IMR-90 (cell line): ENCODE results near the gene STK25. TPM values are rescaled to one million over a fixed set of nuclear protein-coding genes. Genes with fewer than 3 reads are reported as not detected.

Experiments
- ATAC-seq: fragments of 200-7000 bp; cut with Tn5 transposase; 2 replicates; pipeline ENCODE4 v1.9.1; 2020; ENCODE audit warnings: low read depth, mild to moderate bottlenecking, moderate library complexity
- BruUV-seq: library from RNA; stranded (reverse); fragments of 400-500 nt; replicated peaks from 2 replicates; lab custom pipeline; 2021; lab: Mats Ljungman, UMichigan
- CTCF ChIA-PET: fragments of 300-600 bp; formaldehyde crosslinking; extraction: SDS; loops from one replicate; lab custom pipeline; 2021; ENCODE audit warnings: antibody characterized with exemption; lab: Yijun Ruan, JAX
- POLR2A ChIA-PET: fragments of 300-600 bp; sonication (Branson Sonifier 250); formaldehyde crosslinking; loops from one replicate; lab custom pipeline; 2022; ENCODE audit warnings: antibody characterized with exemption; ENCODE audit not compliant: unreplicated experiment; lab: Charles Lee
- DNase-seq: peaks from one replicate; pipeline ENCODE4 v3.0.0; 2013
- H2AFZ ChIP-seq: replicated peaks from 2 replicates; pipeline ENCODE3; 2013; ENCODE audit warnings: low read length, mild to moderate bottlenecking; ENCODE audit not compliant: poor library complexity
- H2AK5ac ChIP-seq: 2 replicates; pipeline ENCODE4 v1.6.1; 2013; ENCODE audit warnings: low read depth, low read length, inconsistent platforms
- H2AK9ac ChIP-seq: replicated peaks from 2 replicates; pipeline ENCODE3; 2013; ENCODE audit warnings: mild to moderate bottlenecking, low read depth, low read length, moderate library complexity; ENCODE audit not compliant: poor library complexity
- H2BK120ac ChIP-seq: 2 replicates; pipeline ENCODE4 v1.6.1; 2013; ENCODE audit warnings: low read depth, low read length, inconsistent platforms
- H2BK15ac ChIP-seq: 3 replicates; pipeline ENCODE4 v1.6.1; 2013; ENCODE audit warnings: low read depth, low read length, inconsistent platforms
- H2BK20ac ChIP-seq: 2 replicates; pipeline ENCODE4 v1.6.1; 2013; ENCODE audit warnings: low read depth, mild to moderate bottlenecking, inconsistent platforms, low read length, moderate library complexity
- H2BK5ac ChIP-seq: 2 replicates; pipeline ENCODE4 v1.6.1; 2013; ENCODE audit warnings: mild to moderate bottlenecking, low read depth, low read length, inconsistent platforms; ENCODE audit not compliant: poor library complexity, severe bottlenecking
- H3K14ac ChIP-seq: replicated peaks from 2 replicates; pipeline ENCODE4 v1.6.1; 2013; ENCODE audit warnings: low read depth, low read length, inconsistent platforms
- H3K18ac ChIP-seq: 2 replicates; pipeline ENCODE4 v1.6.1; 2013; ENCODE audit warnings: low read depth, low read length, control low read depth
- H3K23ac ChIP-seq: 2 replicates; pipeline ENCODE4 v1.6.1; 2013; ENCODE audit warnings: low read depth, low read length, inconsistent platforms
- H3K27ac ChIP-seq: 2 replicates; pipeline ENCODE4 v1.5.1; 2013; ENCODE audit warnings: mild to moderate bottlenecking, control low read depth, low read length; ENCODE audit not compliant: insufficient read depth
- H3K27me3 ChIP-seq: 2 replicates; pipeline ENCODE4 v1.6.1; 2013; ENCODE audit warnings: low read length; ENCODE audit not compliant: control insufficient read depth, insufficient read depth
- H3K36me3 ChIP-seq: 2 replicates; pipeline ENCODE4 v1.6.1; 2013; ENCODE audit warnings: low read length, mixed read lengths; ENCODE audit not compliant: control insufficient read depth, insufficient read depth
- H3K4ac ChIP-seq: 2 replicates; pipeline ENCODE4 v1.6.1; 2013; ENCODE audit warnings: low read depth, low read length, inconsistent platforms
- H3K4me1 ChIP-seq: 2 replicates; pipeline ENCODE4 v1.6.1; 2013; ENCODE audit warnings: low read length, mixed read lengths; ENCODE audit not compliant: control insufficient read depth, insufficient read depth
- H3K4me2 ChIP-seq: 2 replicates; pipeline ENCODE4 v1.6.1; 2013; ENCODE audit warnings: low read depth, mild to moderate bottlenecking, control low read depth, low read length, moderate library complexity
- H3K4me3 ChIP-seq: 2 replicates; pipeline ENCODE4 v1.5.1; 2013; ENCODE audit warnings: low read depth, mild to moderate bottlenecking, control low read depth, low read length, moderate library complexity; ENCODE audit not compliant: insufficient read depth
- H3K56ac ChIP-seq: 2 replicates; pipeline ENCODE4 v1.6.1; 2013; ENCODE audit warnings: low read length, inconsistent platforms; ENCODE audit not compliant: insufficient read depth; ENCODE audit errors: extremely low read depth
- H3K79me1 ChIP-seq, 2 experiments: 2 replicates each; pipeline ENCODE4 v1.6.1; 2013; ENCODE audit warnings: low read length in 2 of 2, inconsistent platforms in 1 of 2, low read depth in 1 of 2
- H3K9ac ChIP-seq: 2 replicates; pipeline ENCODE4 v1.6.1; 2013; ENCODE audit warnings: low read depth, low read length, control low read depth
- H3K9me1 ChIP-seq: 2 replicates; pipeline ENCODE4 v1.6.1; 2013; ENCODE audit warnings: low read length, inconsistent platforms; ENCODE audit not compliant: insufficient read depth
- H3K9me3 ChIP-seq: 2 replicates; pipeline ENCODE4 v1.6.1; 2013; ENCODE audit warnings: low read length; ENCODE audit not compliant: control insufficient read depth, insufficient read depth
- H4K20me1 ChIP-seq: 2 replicates; pipeline ENCODE4 v1.6.1; 2013; ENCODE audit warnings: low read length, inconsistent platforms; ENCODE audit not compliant: insufficient read depth
- H4K5ac ChIP-seq: 2 replicates; pipeline ENCODE4 v1.6.1; 2013; ENCODE audit warnings: mild to moderate bottlenecking, low read depth, low read length, control low read depth
- H4K8ac ChIP-seq, 2 experiments: 2 replicates each; pipeline ENCODE4 v1.6.1; 2013; ENCODE audit warnings: low read depth in 2 of 2, low read length in 2 of 2, control low read depth in 1 of 2, inconsistent platforms in 1 of 2
- H4K91ac ChIP-seq: 2 replicates; pipeline ENCODE4 v1.6.1; 2013; ENCODE audit warnings: low read depth, low read length, inconsistent platforms; ENCODE audit not compliant: insufficient read depth
- BHLHE40 ChIP-seq: fragments of 150-350 bp; IDR thresholded peaks from 2 replicates; pipeline ENCODE4 v1.6.1; 2016; ENCODE audit warnings: mild to moderate bottlenecking, low read depth, low read length
- CEBPB ChIP-seq: IDR thresholded peaks from 2 replicates; pipeline ENCODE4 v1.6.1; 2012; ENCODE audit warnings: low read depth, low read length, improper control_type of control experiment
- MAFK ChIP-seq: IDR thresholded peaks from 2 replicates; pipeline ENCODE4 v1.6.1; 2012; ENCODE audit warnings: low read depth, low read length, improper control_type of control experiment
- MAZ ChIP-seq: IDR thresholded peaks from 2 replicates; pipeline ENCODE4 v1.6.1; 2012; ENCODE audit warnings: low read depth, mild to moderate bottlenecking, low read length, improper control_type of control experiment, moderate library complexity, borderline replicate concordance
- NFE2L2 ChIP-seq: fragments of 150-350 bp; IDR thresholded peaks from 2 replicates; pipeline ENCODE4 v1.6.1; 2016; ENCODE audit warnings: low read depth, mild to moderate bottlenecking, low read length
- POLR2A ChIP-seq: IDR thresholded peaks from 2 replicates; pipeline ENCODE4 v1.6.1; 2012; ENCODE audit warnings: mild to moderate bottlenecking, low read depth, low read length
- RCOR1 ChIP-seq: IDR thresholded peaks from 2 replicates; pipeline ENCODE4 v1.6.1; 2012; ENCODE audit warnings: mild to moderate bottlenecking, low read length, improper control_type of control experiment; ENCODE audit not compliant: insufficient replicate concordance
- RFX5 ChIP-seq: IDR thresholded peaks from 2 replicates; pipeline ENCODE4 v1.8.0; 2012; ENCODE audit warnings: low read depth, mild to moderate bottlenecking, low read length, moderate library complexity
- SMC3 ChIP-seq: fragments of 150-350 bp; IDR thresholded peaks from 2 replicates; pipeline ENCODE4 v1.6.1; 2016; ENCODE audit warnings: low read depth, mild to moderate bottlenecking, antibody characterized with exemption, low read length, moderate library complexity
- WGBS, 2 experiments: methylation state at CpG; one replicate each; pipeline versions ENCODE4 v1.1.5 to v1.1.7; 2013; ENCODE audit warnings: missing lambda C conversion rate in 2 of 2; ENCODE audit not compliant: insufficient read length in 1 of 2; ENCODE audit errors: extremely low coverage in 2 of 2; 5-methylcytosine and 5-hydroxymethylcytosine counted together
- dilution Hi-C: fragments of 300-500 bp; cut with HindIII; formaldehyde crosslinking; loops from one replicate; pipeline ENCODE4 v1.14.3; 2018; ENCODE audit warnings: low sequenced_read_pairs; ENCODE audit not compliant: unreplicated experiment
- in situ Hi-C: fragments of 300-500 bp; cut with MboI; formaldehyde crosslinking; loops from 3 replicates; pipeline ENCODE4 v1.14.3; 2019; ENCODE audit warnings: low sequenced_read_pairs, inconsistent platforms, mixed read lengths
- intact Hi-C: fragments of 100-400 bp; cut with micrococcal nuclease; formaldehyde crosslinking; loops from 2 replicates; pipeline ENCODE4 v1.10.0; 2022
- polyA plus RNA-seq, 3 experiments: library from polyadenylated mRNA; depleted of rRNA; stranded (reverse); fragments of >200 nt; gene quantifications; 2 replicates each; pipeline ENCODE4 v1.2.3, GENCODE V29; 2012; ENCODE audit warnings: low replicate concordance in 1 of 3
- total RNA-seq: library from RNA; depleted of rRNA; stranded (reverse); fragments of >200 nt; gene quantifications from 2 replicates; pipeline ENCODE4 v1.2.3, GENCODE V29; 2012
- TF ChIP-seq, protein P1 (sequence below): conservative IDR thresholded peaks from 2 replicates; pipeline ENCODE4 v1.5.1; 2012; ENCODE audit warnings: mild to moderate bottlenecking, low read depth, low read length, improper control_type of control experiment

The STK25 gene
- total and polyA plus RNA-seq, 2 of the 4 experiments (the other 2 are of a cell fraction) = 258 to 392 TPM

- H3K9me3 ChIP-seq = no peaks in the 10 kb centered on the region
- H3K79me1 ChIP-seq = no peaks in the 10 kb centered on the region
- H4K5ac ChIP-seq = no peak overlapping the region
- no peak overlapping the region for H2BK20ac ChIP-seq
- H3K9me1 ChIP-seq = no peaks in the 10 kb centered on the region
- intact Hi-C loops = no loop called here
- H3K18ac ChIP-seq = no peak overlapping the region
- TF ChIP-seq CEBPB = no peak
- no peak for TF ChIP-seq RFX5
- TF ChIP-seq MAFK = no peak
- TF ChIP-seq, protein P1, sequence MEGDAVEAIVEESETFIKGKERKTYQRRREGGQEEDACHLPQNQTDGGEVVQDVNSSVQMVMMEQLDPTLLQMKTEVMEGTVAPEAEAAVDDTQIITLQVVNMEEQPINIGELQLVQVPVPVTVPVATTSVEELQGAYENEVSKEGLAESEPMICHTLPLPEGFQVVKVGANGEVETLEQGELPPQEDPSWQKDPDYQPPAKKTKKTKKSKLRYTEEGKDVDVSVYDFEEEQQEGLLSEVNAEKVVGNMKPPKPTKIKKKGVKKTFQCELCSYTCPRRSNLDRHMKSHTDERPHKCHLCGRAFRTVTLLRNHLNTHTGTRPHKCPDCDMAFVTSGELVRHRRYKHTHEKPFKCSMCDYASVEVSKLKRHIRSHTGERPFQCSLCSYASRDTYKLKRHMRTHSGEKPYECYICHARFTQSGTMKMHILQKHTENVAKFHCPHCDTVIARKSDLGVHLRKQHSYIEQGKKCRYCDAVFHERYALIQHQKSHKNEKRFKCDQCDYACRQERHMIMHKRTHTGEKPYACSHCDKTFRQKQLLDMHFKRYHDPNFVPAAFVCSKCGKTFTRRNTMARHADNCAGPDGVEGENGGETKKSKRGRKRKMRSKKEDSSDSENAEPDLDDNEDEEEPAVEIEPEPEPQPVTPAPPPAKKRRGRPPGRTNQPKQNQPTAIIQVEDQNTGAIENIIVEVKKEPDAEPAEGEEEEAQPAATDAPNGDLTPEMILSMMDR = no peak
- TF ChIP-seq POLR2A = no peak
- TF ChIP-seq NFE2L2 = no peak
- no peak for TF ChIP-seq SMC3
- no peak for TF ChIP-seq MAZ
- no peak for TF ChIP-seq RCOR1
- TF ChIP-seq BHLHE40 = no peak
- no peak overlapping the region for H3K4me2 ChIP-seq
- H2AK9ac ChIP-seq = no peak overlapping the region
- H3K9ac ChIP-seq = no peak overlapping the region
- H3K4ac ChIP-seq = no peak overlapping the region
- no peak overlapping the region for H4K91ac ChIP-seq
- in situ Hi-C loops = no loop called here
- WGBS, 2 experiments = 74% methylated on average over 10 of the region's 17 CpGs; no CpG with 5 or more reads in 1 of the 2 experiments
- H2AK5ac ChIP-seq = no peak overlapping the region; the same call in 1 of the 2 replicates
- no peak overlapping the region for H3K23ac ChIP-seq
- no peaks in the 10 kb centered on the region for H3K36me3 ChIP-seq
- H3K14ac ChIP-seq = no peak overlapping the region
- no TSS peak for BruUV-seq
- no peak overlapping the region for H2AFZ ChIP-seq
- no peak overlapping the region for H4K8ac ChIP-seq
- no peak overlapping the region for H2BK120ac ChIP-seq
- no peak for ATAC-seq
- no peak overlapping the region for H3K56ac ChIP-seq
- H3K4me1 ChIP-seq = no peaks in the 10 kb centered on the region
- dilution Hi-C loops = no loop called here
- no peak overlapping the region for H2BK15ac ChIP-seq
- CTCF ChIA-PET = no interaction called here
- DNase-seq = no peak
- no peak overlapping the region for H3K4me3 ChIP-seq
- no peak overlapping the region for H2BK5ac ChIP-seq
- no peak overlapping the region for H3K27ac ChIP-seq
- H4K20me1 ChIP-seq = no peaks in the 10 kb centered on the region
- H3K27me3 ChIP-seq = peaks cover 25% of the 10 kb centered on the region
- POLR2A ChIA-PET = no interaction called here
These were observed 26.5 kb upstream of the STK25 start for GRCh38 chr2:241534701-241535375.
